Fibroblast of peridontal ligament (primary cell): ENCODE results near the gene TICAM1.
A peak's percentile ranks its signal among the peaks of the same experiment; 100 is the strongest.
"Not testable (repeated sequence)": the region's sequence is repeated elsewhere in the genome, so short reads cannot be mapped to it uniquely, and the experiment has no call there.

Experiments
- DNase-seq: peaks from one replicate; pipeline ENCODE4 v3.0.0-alpha.2; 2010; ENCODE audit errors: extremely low read depth

The TICAM1 gene

GRCh38 chr19:4831304-4831978 is at the start of gene TICAM1:
TICAM1 (minus strand) TSS chr19:4831712; CDS start chr19:4818377, 13,335 bp downstream.
- peak; percentile 53 for DNase-seq

- DNase-seq: no peak
Measured at GRCh38 chr19:4879041-4879440, 47.5 kb upstream of the TICAM1 start.

GRCh38 chr19:4878491-4878968 is 47.0 kb upstream of the TICAM1 start:
- no peak for DNase-seq

GRCh38 chr19:4877753-4878490 is 46.4 kb upstream of the TICAM1 start:
- no peak for DNase-seq

GRCh38 chr19:4873930-4874329 is 42.4 kb upstream of the TICAM1 start:
- DNase-seq: no peak

- no peak for DNase-seq
Measured at GRCh38 chr19:4871711-4872110, 40.2 kb upstream of the TICAM1 start.

- DNase-seq: peak; percentile 90
Measured at GRCh38 chr19:4870025-4870700, 38.7 kb upstream of the TICAM1 start.

GRCh38 chr19:4868286-4868834 is 36.8 kb upstream of the TICAM1 start:
- DNase-seq: no peak

- peak; percentile 93 for DNase-seq
Measured at GRCh38 chr19:4867534-4868285, 36.2 kb upstream of the TICAM1 start, which contains the start of gene PLIN3. PLIN3 (minus strand) TSS chr19:4867667; CDS start chr19:4861394, 6,273 bp downstream.

- peak; percentile 49 for DNase-seq
Measured at GRCh38 chr19:4866595-4867424, 35.3 kb upstream of the TICAM1 start.

- no peak for DNase-seq
Measured at GRCh38 chr19:4861147-4861546, 29.6 kb upstream of the TICAM1 start.

GRCh38 chr19:4859697-4860096 is 28.2 kb upstream of the TICAM1 start:
- DNase-seq: no peak

- DNase-seq: not testable (repeated sequence)
Measured at GRCh38 chr19:4856468-4856867, 25.0 kb upstream of the TICAM1 start.

- DNase-seq: not testable (repeated sequence)
Measured at GRCh38 chr19:4853506-4853905, 22.0 kb upstream of the TICAM1 start.

- no peak for DNase-seq
Measured at GRCh38 chr19:4852484-4852883, 21.0 kb upstream of the TICAM1 start.

- peak; percentile 50 for DNase-seq
Measured at GRCh38 chr19:4851551-4852290, 20.2 kb upstream of the TICAM1 start.

GRCh38 chr19:4849019-4849418 is 17.5 kb upstream of the TICAM1 start:
- DNase-seq: no peak

- no peak for DNase-seq
Measured at GRCh38 chr19:4847190-4847973, 15.9 kb upstream of the TICAM1 start.

- DNase-seq: peak; percentile 54
Measured at GRCh38 chr19:4845975-4846374, 14.5 kb upstream of the TICAM1 start.
